Endodermal cell (in vitro differentiated cells): ENCODE measurements around the gene SPO11. TPM values are rescaled to one million over a fixed set of nuclear protein-coding genes. Genes with fewer than 3 reads are reported as not detected.
A peak's percentile ranks its signal among the peaks of the same experiment; 100 is the strongest.

Experiments used
- DNase-seq: peaks from one replicate; pipeline ENCODE4 v3.0.0-alpha.2; 2017
- H3K27ac ChIP-seq: 2 replicates; pipeline ENCODE4 v1.5.1; 2013; ENCODE audit warnings: mild to moderate bottlenecking, low read depth, low read length, moderate library complexity
- H3K27me3 ChIP-seq: 2 replicates; pipeline ENCODE4 v1.6.1; 2013; ENCODE audit warnings: mild to moderate bottlenecking, low read length, moderate library complexity; ENCODE audit not compliant: insufficient read depth, control insufficient read depth, poor library complexity, severe bottlenecking
- H3K36me3 ChIP-seq: 2 replicates; pipeline ENCODE4 v1.7.0; 2013; ENCODE audit warnings: mild to moderate bottlenecking, low read length, moderate library complexity; ENCODE audit not compliant: control insufficient read depth, insufficient read depth
- H3K4me1 ChIP-seq: one replicate; pipeline ENCODE4 v1.7.0; 2013; ENCODE audit warnings: low read length; ENCODE audit not compliant: control insufficient read depth, insufficient read depth
- H3K4me3 ChIP-seq: 2 replicates; pipeline ENCODE4 v1.5.1; 2013; ENCODE audit warnings: mild to moderate bottlenecking, low read length, moderate library complexity
- H3K9ac ChIP-seq: 2 replicates; pipeline ENCODE4 v1.6.1; 2013; ENCODE audit warnings: mild to moderate bottlenecking, low read length, moderate library complexity; ENCODE audit not compliant: poor library complexity, severe bottlenecking; ENCODE audit errors: extremely low read depth
- H3K9me3 ChIP-seq: 2 replicates; pipeline ENCODE4 v1.6.1; 2013; ENCODE audit warnings: mild to moderate bottlenecking, low read length, moderate library complexity; ENCODE audit not compliant: control insufficient read depth
- H3K27ac Mint-ChIP-seq: 2 replicates; pipeline ENCODE4 v1.8.0; 2020; ENCODE audit warnings: mixed read lengths
- H3K27me3 Mint-ChIP-seq: 2 replicates; pipeline ENCODE4 v1.8.0; 2021; ENCODE audit warnings: mild to moderate bottlenecking, mixed read lengths; ENCODE audit not compliant: insufficient read depth
- H3K36me3 Mint-ChIP-seq: 2 replicates; pipeline ENCODE4 v1.8.0; 2020; ENCODE audit warnings: low read depth, mixed read lengths
- H3K4me1 Mint-ChIP-seq: 2 replicates; pipeline ENCODE4 v1.8.0; 2020; ENCODE audit warnings: mixed read lengths
- H3K4me3 Mint-ChIP-seq: 2 replicates; pipeline ENCODE4 v1.8.0; 2020; ENCODE audit warnings: mild to moderate bottlenecking, moderate library complexity, mixed read lengths
- H3K9me3 Mint-ChIP-seq: 2 replicates; pipeline ENCODE4 v1.8.0; 2020; ENCODE audit warnings: mild to moderate bottlenecking, mixed read lengths
- CTCF ChIP-seq: fragments of 200-600 bp; sonication (generic); conservative IDR thresholded peaks from 2 replicates; pipeline ENCODE4 v1.5.0; 2021; ENCODE audit warnings: antibody characterized with exemption, mild to moderate bottlenecking
- WGBS, 2 experiments: methylation state at CpG; one replicate each; pipeline versions ENCODE4 v1.1.5 to v1.1.7; 2013; ENCODE audit warnings: missing lambda C conversion rate in 2 of 2, mixed read lengths in 1 of 2; ENCODE audit not compliant: insufficient coverage in 1 of 2, insufficient read length in 1 of 2; 5-methylcytosine and 5-hydroxymethylcytosine counted together
- long read RNA-seq, 4 experiments: library from polyadenylated mRNA in 2 of 4; library from RNA in 1 of 4; library from capped mRNA in 1 of 4; stranded (forward) in 3 of 4; unstranded in 1 of 4; transcript quantifications; one replicate each; pipeline ENCODE4 v2.0.0, GENCODE V29; 2020 to 2021; ENCODE audit warnings: inconsistent platforms in 1 of 4
- polyA plus RNA-seq, 2 experiments: library from polyadenylated mRNA; stranded (reverse); fragments of 50-300 nt; gene quantifications; one replicate each; pipeline ENCODE4 v1.2.3, GENCODE V29; 2013
- total RNA-seq, 2 donors: library from RNA; stranded (reverse); fragmentation: NEBNext Ultra II Directional in 1 of 2; extraction: Animal tissue kit (Norgen Biotek cat#: 25700) in 1 of 2; gene quantifications; 2 replicates in 1 of 2; 3 replicates in 1 of 2; pipeline ENCODE4 v1.2.1, GENCODE V29; 2021

The SPO11 gene
- not detected for total RNA-seq
- polyA plus RNA-seq (2013, experiment 1 of 2) = not detected
- polyA plus RNA-seq (2013, experiment 2 of 2) = not detected
- long read RNA-seq, experiment 1 = 0 reads
- long read RNA-seq, experiment 2 = 0 reads
- long read RNA-seq, experiment 3 = 0 reads
- long read RNA-seq, experiment 4 = 0 reads

GRCh38 chr20:57329608-57330221 is at the start of gene SPO11:
TSS of gene SPO11 (plus strand) at chr20:57329803. CDS start at chr20:57329868, 65 bp downstream.
- WGBS, 2 experiments = 85 to 90% methylated on average over 36 to 40 of the region's 40 CpGs
- H3K4me3 ChIP-seq = no peak within 1 kb of the TSS
- H3K27me3 ChIP-seq = no peaks in the 10 kb centered on the region
- peak; percentile 81 for DNase-seq
- H3K4me1 ChIP-seq = peaks cover 8% of the 10 kb centered on the region
- H3K9ac ChIP-seq = no peak within 1 kb of the TSS
- no peak within 1 kb of the TSS for H3K4me3 Mint-ChIP-seq
- peaks cover 10% of the 10 kb centered on the region for H3K27me3 Mint-ChIP-seq
- H3K4me1 Mint-ChIP-seq = peaks cover 14% of the 10 kb centered on the region
- H3K9me3 Mint-ChIP-seq = no peaks in the 10 kb centered on the region
- H3K9me3 ChIP-seq = peaks cover 3% of the 10 kb centered on the region
- H3K27ac ChIP-seq = no peak within 1 kb of the TSS
- no peak within 1 kb of the TSS for H3K27ac Mint-ChIP-seq
- peak; percentile 86 for TF ChIP-seq CTCF
- no peaks in the 10 kb centered on the region for H3K36me3 Mint-ChIP-seq
- no peaks in the 10 kb centered on the region for H3K36me3 ChIP-seq

GRCh38 chr20:57280221-57280620 is 49.4 kb upstream of the SPO11 start:
- H3K4me1 Mint-ChIP-seq = no peaks in the 10 kb centered on the region
- H3K27me3 Mint-ChIP-seq = peaks cover 19% of the 10 kb centered on the region
- Histone ChIP-seq H3K27ac (no peak overlapping the region), H3K4me1 (no peaks in the 10 kb centered on the region), H3K9me3 (no peaks in the 10 kb centered on the region), H3K36me3 (no peaks in the 10 kb centered on the region), H3K27me3 (no peaks in the 10 kb centered on the region), H3K9ac (no peak overlapping the region), H3K4me3 (no peak overlapping the region)
- no peak for TF ChIP-seq CTCF
- no peaks in the 10 kb centered on the region for H3K9me3 Mint-ChIP-seq
- no peak for DNase-seq
- no peak overlapping the region for H3K27ac Mint-ChIP-seq
- WGBS, 2 experiments = 80 to 91% methylated on average over 5 to 10 of the region's 10 CpGs
- no peaks in the 10 kb centered on the region for H3K36me3 Mint-ChIP-seq
- H3K4me3 Mint-ChIP-seq = no peak overlapping the region

- TF ChIP-seq CTCF = no peak
- Histone ChIP-seq H3K9ac (no peak overlapping the region), H3K27me3 (no peaks in the 10 kb centered on the region), H3K36me3 (no peaks in the 10 kb centered on the region), H3K4me3 (no peak overlapping the region), H3K27ac (no peak overlapping the region), H3K4me1 (no peaks in the 10 kb centered on the region), H3K9me3 (no peaks in the 10 kb centered on the region)
- H3K36me3 Mint-ChIP-seq = no peaks in the 10 kb centered on the region
- peaks cover 4% of the 10 kb centered on the region for H3K4me1 Mint-ChIP-seq
- 86 to 93% methylated on average over 7 of the region's 7 CpGs for WGBS, 2 experiments
- no peak for DNase-seq
- H3K9me3 Mint-ChIP-seq = no peaks in the 10 kb centered on the region
- H3K27ac Mint-ChIP-seq = no peak overlapping the region
- H3K27me3 Mint-ChIP-seq = peaks cover 19% of the 10 kb centered on the region
- no peak overlapping the region for H3K4me3 Mint-ChIP-seq
Observed at GRCh38 chr20:57281900-57282299, 47.7 kb upstream of the SPO11 start.
